Daoy (cell line): ENCODE results near the gene VAMP3. TPM values are rescaled to one million over a fixed set of nuclear protein-coding genes. Genes with fewer than 3 reads are reported as not detected.

Source experiments
- DNase-seq: peaks from one replicate; pipeline ENCODE4 v3.0.0-alpha.2; 2015; ENCODE audit warnings: low read depth
- total RNA-seq: library from RNA; depleted of rRNA; stranded (reverse); fragments of >200 nt; shearing (Covaris generic); gene quantifications from 2 replicates; pipeline ENCODE4 v1.2.3, GENCODE V29; 2014; rRNA removed

Gene VAMP3
- total RNA-seq, 1 experiment from 2014 or later, result 77.3 TPM

GRCh38 chr1:7813677-7814373 lies 42.7 kb downstream of the VAMP3 start:
- DNase-seq, result no peak

- no peak for DNase-seq
These were observed 50.2 kb downstream of the VAMP3 start for GRCh38 chr1:7821282-7821681.

GRCh38 chr1:7824701-7825100 lies 53.6 kb downstream of the VAMP3 start:
- no peak for DNase-seq

- DNase-seq, result no peak
These were observed 55.3 kb downstream of the VAMP3 start for GRCh38 chr1:7826363-7826762.

- no peak for DNase-seq
These were observed 56.2 kb downstream of the VAMP3 start for GRCh38 chr1:7827126-7827955.

Other genes starting within 250 kb of the VAMP3 start
- 1.4 and 2.1 TPM in 2 replicates for gene PER3, start 13.0 kb downstream of the VAMP3 start, total RNA-seq
- not detected in 2 replicates for gene UTS2, start 81.8 kb downstream of the VAMP3 start, total RNA-seq
- gene TNFRSF9, start 169.5 kb downstream of the VAMP3 start, total RNA-seq, result 42.9 and 46.9 TPM in 2 replicates
- 330 and 448 TPM in 2 replicates for gene PARK7, start 190.4 kb downstream of the VAMP3 start, total RNA-seq